IMR-90 (cell line): ENCODE results near the gene UBP1. TPM values are rescaled to one million over a fixed set of nuclear protein-coding genes. Genes with fewer than 3 reads are reported as not detected.
A peak's percentile ranks its signal among the peaks of the same experiment; 100 is the strongest.

Experiments
- ATAC-seq: fragments of 200-7000 bp; cut with Tn5 transposase; 2 replicates; pipeline ENCODE4 v1.9.1; 2020; ENCODE audit warnings: low read depth, mild to moderate bottlenecking, moderate library complexity
- BruUV-seq: library from RNA; stranded (reverse); fragments of 400-500 nt; replicated peaks from 2 replicates; lab custom pipeline; 2021; lab: Mats Ljungman, UMichigan
- CTCF ChIA-PET: fragments of 300-600 bp; formaldehyde crosslinking; extraction: SDS; loops from one replicate; lab custom pipeline; 2021; ENCODE audit warnings: antibody characterized with exemption; lab: Yijun Ruan, JAX
- POLR2A ChIA-PET: fragments of 300-600 bp; sonication (Branson Sonifier 250); formaldehyde crosslinking; loops from one replicate; lab custom pipeline; 2022; ENCODE audit warnings: antibody characterized with exemption; ENCODE audit not compliant: unreplicated experiment; lab: Charles Lee
- DNase-seq: peaks from one replicate; pipeline ENCODE4 v3.0.0; 2013
- H2AFZ ChIP-seq: replicated peaks from 2 replicates; pipeline ENCODE3; 2013; ENCODE audit warnings: low read length, mild to moderate bottlenecking; ENCODE audit not compliant: poor library complexity
- H2AK5ac ChIP-seq: 2 replicates; pipeline ENCODE4 v1.6.1; 2013; ENCODE audit warnings: low read depth, low read length, inconsistent platforms
- H2AK9ac ChIP-seq: replicated peaks from 2 replicates; pipeline ENCODE3; 2013; ENCODE audit warnings: mild to moderate bottlenecking, low read depth, low read length, moderate library complexity; ENCODE audit not compliant: poor library complexity
- H2BK120ac ChIP-seq: 2 replicates; pipeline ENCODE4 v1.6.1; 2013; ENCODE audit warnings: low read depth, low read length, inconsistent platforms
- H2BK15ac ChIP-seq: 3 replicates; pipeline ENCODE4 v1.6.1; 2013; ENCODE audit warnings: low read depth, low read length, inconsistent platforms
- H2BK20ac ChIP-seq: 2 replicates; pipeline ENCODE4 v1.6.1; 2013; ENCODE audit warnings: low read depth, mild to moderate bottlenecking, inconsistent platforms, low read length, moderate library complexity
- H2BK5ac ChIP-seq: 2 replicates; pipeline ENCODE4 v1.6.1; 2013; ENCODE audit warnings: mild to moderate bottlenecking, low read depth, low read length, inconsistent platforms; ENCODE audit not compliant: poor library complexity, severe bottlenecking
- H3K14ac ChIP-seq: replicated peaks from 2 replicates; pipeline ENCODE4 v1.6.1; 2013; ENCODE audit warnings: low read depth, low read length, inconsistent platforms
- H3K18ac ChIP-seq: 2 replicates; pipeline ENCODE4 v1.6.1; 2013; ENCODE audit warnings: low read depth, low read length, control low read depth
- H3K23ac ChIP-seq: 2 replicates; pipeline ENCODE4 v1.6.1; 2013; ENCODE audit warnings: low read depth, low read length, inconsistent platforms
- H3K27ac ChIP-seq: 2 replicates; pipeline ENCODE4 v1.5.1; 2013; ENCODE audit warnings: mild to moderate bottlenecking, control low read depth, low read length; ENCODE audit not compliant: insufficient read depth
- H3K27me3 ChIP-seq: 2 replicates; pipeline ENCODE4 v1.6.1; 2013; ENCODE audit warnings: low read length; ENCODE audit not compliant: control insufficient read depth, insufficient read depth
- H3K36me3 ChIP-seq: 2 replicates; pipeline ENCODE4 v1.6.1; 2013; ENCODE audit warnings: low read length, mixed read lengths; ENCODE audit not compliant: control insufficient read depth, insufficient read depth
- H3K4ac ChIP-seq: 2 replicates; pipeline ENCODE4 v1.6.1; 2013; ENCODE audit warnings: low read depth, low read length, inconsistent platforms
- H3K4me1 ChIP-seq: 2 replicates; pipeline ENCODE4 v1.6.1; 2013; ENCODE audit warnings: low read length, mixed read lengths; ENCODE audit not compliant: control insufficient read depth, insufficient read depth
- H3K4me2 ChIP-seq: 2 replicates; pipeline ENCODE4 v1.6.1; 2013; ENCODE audit warnings: low read depth, mild to moderate bottlenecking, control low read depth, low read length, moderate library complexity
- H3K4me3 ChIP-seq: 2 replicates; pipeline ENCODE4 v1.5.1; 2013; ENCODE audit warnings: low read depth, mild to moderate bottlenecking, control low read depth, low read length, moderate library complexity; ENCODE audit not compliant: insufficient read depth
- H3K56ac ChIP-seq: 2 replicates; pipeline ENCODE4 v1.6.1; 2013; ENCODE audit warnings: low read length, inconsistent platforms; ENCODE audit not compliant: insufficient read depth; ENCODE audit errors: extremely low read depth
- H3K79me1 ChIP-seq, 2 experiments: 2 replicates each; pipeline ENCODE4 v1.6.1; 2013; ENCODE audit warnings: low read length in 2 of 2, inconsistent platforms in 1 of 2, low read depth in 1 of 2
- H3K9ac ChIP-seq: 2 replicates; pipeline ENCODE4 v1.6.1; 2013; ENCODE audit warnings: low read depth, low read length, control low read depth
- H3K9me1 ChIP-seq: 2 replicates; pipeline ENCODE4 v1.6.1; 2013; ENCODE audit warnings: low read length, inconsistent platforms; ENCODE audit not compliant: insufficient read depth
- H3K9me3 ChIP-seq: 2 replicates; pipeline ENCODE4 v1.6.1; 2013; ENCODE audit warnings: low read length; ENCODE audit not compliant: control insufficient read depth, insufficient read depth
- H4K20me1 ChIP-seq: 2 replicates; pipeline ENCODE4 v1.6.1; 2013; ENCODE audit warnings: low read length, inconsistent platforms; ENCODE audit not compliant: insufficient read depth
- H4K5ac ChIP-seq: 2 replicates; pipeline ENCODE4 v1.6.1; 2013; ENCODE audit warnings: mild to moderate bottlenecking, low read depth, low read length, control low read depth
- H4K8ac ChIP-seq, 2 experiments: 2 replicates each; pipeline ENCODE4 v1.6.1; 2013; ENCODE audit warnings: low read depth in 2 of 2, low read length in 2 of 2, control low read depth in 1 of 2, inconsistent platforms in 1 of 2
- H4K91ac ChIP-seq: 2 replicates; pipeline ENCODE4 v1.6.1; 2013; ENCODE audit warnings: low read depth, low read length, inconsistent platforms; ENCODE audit not compliant: insufficient read depth
- CEBPB ChIP-seq: IDR thresholded peaks from 2 replicates; pipeline ENCODE4 v1.6.1; 2012; ENCODE audit warnings: low read depth, low read length, improper control_type of control experiment
- CTCF ChIP-seq: conservative IDR thresholded peaks from 2 replicates; pipeline ENCODE4 v1.5.1; 2012; ENCODE audit warnings: mild to moderate bottlenecking, low read depth, low read length, improper control_type of control experiment
- ELK1 ChIP-seq: fragments of 150-350 bp; IDR thresholded peaks from 2 replicates; pipeline ENCODE4 v1.6.1; 2016; ENCODE audit warnings: low read depth, mild to moderate bottlenecking, low read length, moderate library complexity, borderline replicate concordance
- FOS ChIP-seq: fragments of 150-350 bp; IDR thresholded peaks from 2 replicates; pipeline ENCODE4 v1.6.1; 2016; ENCODE audit warnings: low read depth, low read length
- MAFK ChIP-seq: IDR thresholded peaks from 2 replicates; pipeline ENCODE4 v1.6.1; 2012; ENCODE audit warnings: low read depth, low read length, improper control_type of control experiment
- NFE2L2 ChIP-seq: fragments of 150-350 bp; IDR thresholded peaks from 2 replicates; pipeline ENCODE4 v1.6.1; 2016; ENCODE audit warnings: low read depth, mild to moderate bottlenecking, low read length
- POLR2A ChIP-seq: IDR thresholded peaks from 2 replicates; pipeline ENCODE4 v1.6.1; 2012; ENCODE audit warnings: mild to moderate bottlenecking, low read depth, low read length
- RAD21 ChIP-seq: IDR thresholded peaks from 2 replicates; pipeline ENCODE4 v1.6.1; 2012; ENCODE audit warnings: low read length, improper control_type of control experiment
- RCOR1 ChIP-seq: IDR thresholded peaks from 2 replicates; pipeline ENCODE4 v1.6.1; 2012; ENCODE audit warnings: mild to moderate bottlenecking, low read length, improper control_type of control experiment; ENCODE audit not compliant: insufficient replicate concordance
- SMC3 ChIP-seq: fragments of 150-350 bp; IDR thresholded peaks from 2 replicates; pipeline ENCODE4 v1.6.1; 2016; ENCODE audit warnings: low read depth, mild to moderate bottlenecking, antibody characterized with exemption, low read length, moderate library complexity
- USF2 ChIP-seq: fragments of 150-350 bp; IDR thresholded peaks from 2 replicates; pipeline ENCODE4 v1.6.1; 2017; ENCODE audit warnings: mild to moderate bottlenecking, antibody characterized with exemption, low read length, low read depth
- WGBS, 2 experiments: methylation state at CpG; one replicate each; pipeline versions ENCODE4 v1.1.5 to v1.1.7; 2013; ENCODE audit warnings: missing lambda C conversion rate in 2 of 2; ENCODE audit not compliant: insufficient read length in 1 of 2; ENCODE audit errors: extremely low coverage in 2 of 2; 5-methylcytosine and 5-hydroxymethylcytosine counted together
- dilution Hi-C: fragments of 300-500 bp; cut with HindIII; formaldehyde crosslinking; loops from one replicate; pipeline ENCODE4 v1.14.3; 2018; ENCODE audit warnings: low sequenced_read_pairs; ENCODE audit not compliant: unreplicated experiment
- in situ Hi-C: fragments of 300-500 bp; cut with MboI; formaldehyde crosslinking; loops from 3 replicates; pipeline ENCODE4 v1.14.3; 2019; ENCODE audit warnings: low sequenced_read_pairs, inconsistent platforms, mixed read lengths
- intact Hi-C: fragments of 100-400 bp; cut with micrococcal nuclease; formaldehyde crosslinking; loops from 2 replicates; pipeline ENCODE4 v1.10.0; 2022
- polyA plus RNA-seq, 3 experiments: library from polyadenylated mRNA; depleted of rRNA; stranded (reverse); fragments of >200 nt; gene quantifications; 2 replicates each; pipeline ENCODE4 v1.2.3, GENCODE V29; 2012; ENCODE audit warnings: low replicate concordance in 1 of 3
- total RNA-seq: library from RNA; depleted of rRNA; stranded (reverse); fragments of >200 nt; gene quantifications from 2 replicates; pipeline ENCODE4 v1.2.3, GENCODE V29; 2012

UBP1 gene
- total and polyA plus RNA-seq, 2 of the 4 experiments (the other 2 are of a cell fraction), result 56.3 to 73.8 TPM

DNA sequence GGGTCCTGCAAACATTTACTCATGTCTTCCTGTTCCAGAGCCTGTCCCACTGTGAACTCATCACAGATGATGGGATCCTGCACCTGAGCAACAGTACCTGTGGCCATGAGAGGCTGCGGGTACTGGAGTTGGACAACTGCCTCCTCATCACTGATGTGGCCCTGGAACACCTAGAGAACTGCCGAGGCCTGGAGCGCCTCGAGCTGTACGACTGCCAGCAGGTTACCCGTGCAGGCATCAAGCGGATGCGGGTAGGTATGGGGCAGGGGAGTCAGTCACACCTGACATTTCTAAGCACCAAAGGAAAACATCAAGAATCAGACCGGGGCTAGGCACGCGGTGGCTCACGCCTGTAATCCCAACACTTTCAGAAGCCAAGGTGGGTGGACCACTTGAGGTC lies 56.3 kb downstream of the UBP1 start:
- Histone ChIP-seq H3K18ac (no peak overlapping the region), H2AFZ (no peak overlapping the region), H3K56ac (no peak overlapping the region), H3K27me3 (no peaks in the 10 kb centered on the region), H4K8ac (no peak overlapping the region), H4K91ac (no peak overlapping the region), H3K4me2 (no peak overlapping the region), H2BK20ac (no peak overlapping the region), H3K14ac (no peak overlapping the region), H2AK9ac (no peak overlapping the region), H3K23ac (no peak overlapping the region), H3K9ac (no peak overlapping the region), H2AK5ac (no peak overlapping the region), H3K9me3 (no peaks in the 10 kb centered on the region), H4K20me1 (no peaks in the 10 kb centered on the region), H2BK5ac (no peak overlapping the region), H3K4ac (no peak overlapping the region), H3K9me1 (peaks cover 6% of the 10 kb centered on the region; the same call in 1 of the 2 replicates), H3K4me1 (no peaks in the 10 kb centered on the region), H3K36me3 (peaks cover 23% of the 10 kb centered on the region), H3K4me3 (no peak overlapping the region), H2BK120ac (no peak overlapping the region), H4K5ac (no peak overlapping the region), H2BK15ac (no peak overlapping the region), H3K79me1 (peaks cover 17 to 30% of the 10 kb centered on the region in 2 experiments; a peak in 3 of 4 replicates), H3K27ac (no peak overlapping the region)
- DNase-seq (no peak), ATAC-seq (peak; percentile 11; the same call in 1 of the 2 replicates)
- ChIA-PET CTCF (no interaction called here), POLR2A (no interaction called here)
- no TSS peak for BruUV-seq
- intact Hi-C loops, result no loop called here
- TF ChIP-seq ELK1 (no peak), NFE2L2 (no peak), MAFK (no peak), RAD21 (no peak), POLR2A (no peak), RCOR1 (no peak), FOS (no peak), CTCF (no peak), CEBPB (no peak), USF2 (no peak), SMC3 (no peak)
- dilution Hi-C loops, result loop anchor here (25.0 kb wide), 1 partner anchor 247 kb away; no protein-coding TSS in a partner anchor
- in situ Hi-C loops, result no loop called here
- 100% methylated on average over 3 of the region's 12 CpGs; no CpG with 5 or more reads in 1 of the 2 experiments for WGBS, 2 experiments
